ENCODE data around the gene SORL1.

- TF ChIP-seq GATA2 (IDR thresholded peaks at IDR 0.05; ENCODE audit: low read depth, low read length) (no peak), GATA3 (IDR thresholded peaks at IDR 0.05; ENCODE audit: low read depth, low read length) (no peak)
These were observed 154.2 kb downstream of the SORL1 start for GRCh38 chr11:121606354-121606753.
